Astrocyte (in vitro differentiated cells and primary cell): ENCODE measurements around the gene SAMD5. TPM values are rescaled to one million over a fixed set of nuclear protein-coding genes. Genes with fewer than 3 reads are reported as not detected.

Experiments used
- DNase-seq: peaks from one replicate; pipeline ENCODE4 v3.0.0-alpha.2; 2010; ENCODE audit warnings: low read depth
- FAIRE-seq: peaks from 2 replicates; lab custom pipeline; 2011; peaks lifted over from hg19 to GRCh38; lab: Jason Lieb, UNC
- H2AFZ ChIP-seq: 2 replicates; pipeline ENCODE4 v1.6.0; 2012; ENCODE audit warnings: low read depth, low read length, inconsistent platforms
- H3K27ac ChIP-seq: 2 replicates; pipeline ENCODE4 v1.5.1; 2011; ENCODE audit warnings: low read depth, low read length, inconsistent platforms
- H3K27me3 ChIP-seq: 2 replicates; pipeline ENCODE4 v1.6.0; 2011; ENCODE audit warnings: low read length, inconsistent platforms; ENCODE audit not compliant: insufficient read depth
- H3K36me3 ChIP-seq: 2 replicates; pipeline ENCODE4 v1.5.1; 2011; ENCODE audit warnings: low read length, inconsistent platforms; ENCODE audit not compliant: insufficient read depth
- H3K4me1 ChIP-seq: 2 replicates; pipeline ENCODE4 v1.5.1; 2011; ENCODE audit warnings: low read length, inconsistent platforms; ENCODE audit not compliant: insufficient read depth
- H3K4me2 ChIP-seq: 2 replicates; pipeline ENCODE4 v1.6.0; 2012; ENCODE audit warnings: low read length, inconsistent platforms
- H3K4me3 ChIP-seq: 2 replicates; pipeline ENCODE4 v1.5.1; 2011; ENCODE audit warnings: low read depth, mild to moderate bottlenecking, low read length, inconsistent platforms; ENCODE audit not compliant: insufficient read depth
- H3K79me2 ChIP-seq: 2 replicates; pipeline ENCODE4 v1.6.0; 2012; ENCODE audit warnings: mild to moderate bottlenecking, low read length, inconsistent platforms; ENCODE audit not compliant: insufficient read depth
- H3K9ac ChIP-seq: 2 replicates; pipeline ENCODE4 v1.6.0; 2012; ENCODE audit warnings: mild to moderate bottlenecking, low read length, inconsistent platforms
- H3K9me3 ChIP-seq: 2 replicates; pipeline ENCODE4 v1.5.1; 2012; ENCODE audit warnings: low read depth, mild to moderate bottlenecking, low read length, inconsistent platforms; ENCODE audit not compliant: insufficient read depth
- H4K20me1 ChIP-seq: 2 replicates; pipeline ENCODE4 v1.6.0; 2012; ENCODE audit warnings: low read length, inconsistent platforms; ENCODE audit not compliant: insufficient read depth
- H3K27ac Mint-ChIP-seq: one replicate; pipeline ENCODE4 v1.8.0; 2021; ENCODE audit warnings: mild to moderate bottlenecking, mixed read lengths; ENCODE audit not compliant: unreplicated experiment
- H3K27me3 Mint-ChIP-seq: one replicate; pipeline ENCODE4 v1.8.0; 2021; ENCODE audit warnings: low read depth, mixed read lengths; ENCODE audit not compliant: unreplicated experiment
- H3K36me3 Mint-ChIP-seq: one replicate; pipeline ENCODE4 v1.8.0; 2021; ENCODE audit warnings: low read depth, mixed read lengths; ENCODE audit not compliant: unreplicated experiment
- H3K4me1 Mint-ChIP-seq: one replicate; pipeline ENCODE4 v1.8.0; 2021; ENCODE audit warnings: low read depth, mixed read lengths; ENCODE audit not compliant: unreplicated experiment
- H3K4me3 Mint-ChIP-seq: one replicate; pipeline ENCODE4 v1.8.0; 2021; ENCODE audit warnings: mild to moderate bottlenecking, moderate library complexity, mixed read lengths; ENCODE audit not compliant: unreplicated experiment
- H3K9me3 Mint-ChIP-seq: one replicate; pipeline ENCODE4 v1.8.0; 2021; ENCODE audit warnings: mild to moderate bottlenecking, mixed read lengths; ENCODE audit not compliant: unreplicated experiment
- EZH2 ChIP-seq: IDR thresholded peaks from 2 replicates; pipeline ENCODE4 v1.6.1; 2012; ENCODE audit warnings: mild to moderate bottlenecking, low read length, inconsistent platforms; ENCODE audit not compliant: insufficient read depth
- total RNA-seq: library from RNA; stranded (reverse); gene quantifications from 2 replicates; pipeline ENCODE4 v1.2.1, GENCODE V29; 2021
- TF ChIP-seq, protein P1 (sequence below): IDR thresholded peaks from 2 replicates; pipeline ENCODE4 v1.5.1; 2011; ENCODE audit warnings: low read depth, mild to moderate bottlenecking, inconsistent platforms, low read length, moderate library complexity; ENCODE audit not compliant: insufficient read depth

Gene SAMD5
- total RNA-seq, 1 donor from 2014 or later, result 0.93 TPM

DNA sequence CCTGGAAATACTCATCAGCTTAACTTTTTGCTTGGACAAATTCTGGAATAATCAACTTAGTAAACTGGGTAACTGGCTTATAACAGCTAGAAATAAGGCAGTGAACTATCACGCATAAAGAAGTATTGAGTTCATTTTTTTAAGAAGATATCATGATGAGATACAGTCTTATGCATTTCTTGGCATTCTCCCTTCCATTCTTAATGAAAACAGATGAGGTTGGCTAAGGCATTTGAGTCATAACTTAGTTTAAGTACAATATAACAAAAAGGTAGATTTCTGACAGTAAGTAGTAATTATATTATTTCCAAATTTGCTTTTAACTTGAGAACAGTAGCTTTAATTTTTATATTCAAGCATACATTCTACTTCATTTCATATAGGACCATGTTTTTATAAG lies 56.1 kb downstream of the SAMD5 start:
- H3K9me3 Mint-ChIP-seq, result no peaks in the 10 kb centered on the region
- no peak for FAIRE-seq

DNA sequence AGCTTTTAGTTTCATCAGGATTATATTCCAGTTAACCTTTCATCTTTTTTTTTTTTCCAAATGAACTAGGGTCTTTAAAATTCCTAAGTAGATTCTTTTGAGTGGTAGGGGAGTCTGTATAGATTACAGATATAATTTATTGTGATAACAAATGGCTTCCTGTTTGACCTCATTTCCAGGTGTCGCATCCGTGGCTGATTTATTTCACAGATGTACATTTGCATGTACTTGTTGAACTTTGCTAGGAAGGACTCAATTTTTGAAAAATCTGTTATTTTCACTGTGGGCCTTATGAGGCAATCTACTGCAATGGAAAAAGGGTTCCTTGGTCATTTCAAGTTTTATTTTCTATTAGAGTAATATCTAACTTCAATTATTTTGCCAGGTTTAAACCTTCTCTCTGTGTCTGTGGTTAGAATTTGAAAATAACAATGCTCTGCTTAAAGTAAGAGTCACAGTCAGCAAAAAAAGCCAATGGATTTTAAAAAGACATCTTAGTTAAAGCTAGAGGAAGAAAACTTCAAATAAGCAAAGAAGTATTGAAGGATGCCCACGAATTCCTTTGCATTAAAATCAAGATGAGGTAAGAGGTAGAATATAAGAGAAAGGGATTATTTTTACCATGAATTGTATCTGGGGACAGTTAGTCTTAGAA lies 57.9 kb downstream of the SAMD5 start:
- Histone ChIP-seq H3K27ac (no peak overlapping the region), H3K4me2 (no peak overlapping the region), H3K36me3 (no peaks in the 10 kb centered on the region), H3K27me3 (no peaks in the 10 kb centered on the region), H4K20me1 (no peaks in the 10 kb centered on the region), H3K4me1 (no peaks in the 10 kb centered on the region), H2AFZ (no peak overlapping the region), H3K4me3 (no peak overlapping the region), H3K79me2 (no peaks in the 10 kb centered on the region), H3K9ac (no peak overlapping the region), H3K9me3 (no peaks in the 10 kb centered on the region)
- no peak for DNase-seq
- H3K9me3 Mint-ChIP-seq, result no peaks in the 10 kb centered on the region
- TF ChIP-seq, protein P1, sequence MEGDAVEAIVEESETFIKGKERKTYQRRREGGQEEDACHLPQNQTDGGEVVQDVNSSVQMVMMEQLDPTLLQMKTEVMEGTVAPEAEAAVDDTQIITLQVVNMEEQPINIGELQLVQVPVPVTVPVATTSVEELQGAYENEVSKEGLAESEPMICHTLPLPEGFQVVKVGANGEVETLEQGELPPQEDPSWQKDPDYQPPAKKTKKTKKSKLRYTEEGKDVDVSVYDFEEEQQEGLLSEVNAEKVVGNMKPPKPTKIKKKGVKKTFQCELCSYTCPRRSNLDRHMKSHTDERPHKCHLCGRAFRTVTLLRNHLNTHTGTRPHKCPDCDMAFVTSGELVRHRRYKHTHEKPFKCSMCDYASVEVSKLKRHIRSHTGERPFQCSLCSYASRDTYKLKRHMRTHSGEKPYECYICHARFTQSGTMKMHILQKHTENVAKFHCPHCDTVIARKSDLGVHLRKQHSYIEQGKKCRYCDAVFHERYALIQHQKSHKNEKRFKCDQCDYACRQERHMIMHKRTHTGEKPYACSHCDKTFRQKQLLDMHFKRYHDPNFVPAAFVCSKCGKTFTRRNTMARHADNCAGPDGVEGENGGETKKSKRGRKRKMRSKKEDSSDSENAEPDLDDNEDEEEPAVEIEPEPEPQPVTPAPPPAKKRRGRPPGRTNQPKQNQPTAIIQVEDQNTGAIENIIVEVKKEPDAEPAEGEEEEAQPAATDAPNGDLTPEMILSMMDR, result no peak
- TF ChIP-seq EZH2, result no peak
- FAIRE-seq, result no peak
- no peak overlapping the region for H3K4me3 Mint-ChIP-seq
- H3K27ac Mint-ChIP-seq, result no peak overlapping the region
- H3K4me1 Mint-ChIP-seq, result no peaks in the 10 kb centered on the region
- no peaks in the 10 kb centered on the region for H3K27me3 Mint-ChIP-seq
- H3K36me3 Mint-ChIP-seq, result no peaks in the 10 kb centered on the region

More for the DNA sequence above, 56.1 kb downstream of the SAMD5 start:
- H3K27ac ChIP-seq, result no peak overlapping the region
- no peaks in the 10 kb centered on the region for H3K36me3 Mint-ChIP-seq
- H3K27me3 Mint-ChIP-seq, result no peaks in the 10 kb centered on the region
- no peaks in the 10 kb centered on the region for H3K9me3 ChIP-seq
- H3K4me1 Mint-ChIP-seq, result no peaks in the 10 kb centered on the region
- no peaks in the 10 kb centered on the region for H3K27me3 ChIP-seq
- H3K36me3 ChIP-seq, result no peaks in the 10 kb centered on the region
- TF ChIP-seq, protein P1, result no peak
- no peak for TF ChIP-seq EZH2
- H3K27ac Mint-ChIP-seq, result no peak overlapping the region
- no peak overlapping the region for H2AFZ ChIP-seq
- no peak overlapping the region for H3K4me3 Mint-ChIP-seq
- H3K4me3 ChIP-seq, result no peak overlapping the region
- H4K20me1 ChIP-seq, result no peaks in the 10 kb centered on the region
- peak; percentile 44 for DNase-seq
- H3K4me1 ChIP-seq, result no peaks in the 10 kb centered on the region
- no peak overlapping the region for H3K4me2 ChIP-seq
- H3K79me2 ChIP-seq, result no peaks in the 10 kb centered on the region
- H3K9ac ChIP-seq, result no peak overlapping the region

DNA sequence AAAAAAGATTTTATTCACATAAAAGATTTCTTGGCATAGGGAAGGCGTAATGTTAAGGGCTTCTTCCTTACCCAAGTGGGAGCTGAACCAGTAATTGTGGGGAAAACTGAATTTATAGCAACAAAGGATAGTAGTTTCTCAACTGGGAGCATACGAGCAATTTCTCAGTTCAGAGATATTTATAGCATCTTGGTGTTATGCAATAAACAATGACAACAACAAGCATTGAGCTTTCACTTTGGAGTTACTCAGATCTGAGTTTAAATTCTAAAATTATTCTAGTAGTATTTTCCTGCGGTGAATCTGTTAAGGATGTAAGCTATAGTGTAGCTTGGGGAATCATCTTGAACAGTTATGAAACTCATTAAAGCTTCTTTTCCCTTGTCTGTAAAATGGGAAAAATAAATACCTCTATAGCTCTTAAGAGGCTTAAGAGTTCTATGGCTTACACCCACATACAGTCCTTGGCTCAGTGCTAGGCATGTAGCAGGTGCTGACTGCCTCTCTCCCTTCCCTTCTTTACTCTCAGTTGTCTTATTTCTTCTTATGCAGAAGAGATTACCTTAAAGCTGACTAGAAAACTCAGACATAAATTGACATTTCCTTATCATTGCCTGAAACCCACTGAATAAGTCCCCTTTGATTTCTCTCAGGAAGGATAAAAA lies 58.8 kb downstream of the SAMD5 start:
- H3K79me2 ChIP-seq, result no peaks in the 10 kb centered on the region
- no peaks in the 10 kb centered on the region for H4K20me1 ChIP-seq
- no peak for DNase-seq
- Mint-ChIP-seq H3K27me3 (no peaks in the 10 kb centered on the region), H3K4me3 (no peak overlapping the region), H3K36me3 (no peaks in the 10 kb centered on the region), H3K9me3 (no peaks in the 10 kb centered on the region), H3K4me1 (no peaks in the 10 kb centered on the region), H3K27ac (no peak overlapping the region)
- no peaks in the 10 kb centered on the region for H3K27me3 ChIP-seq
- no peak overlapping the region for H3K9ac ChIP-seq
- H3K36me3 ChIP-seq, result no peaks in the 10 kb centered on the region
- H3K4me1 ChIP-seq, result no peaks in the 10 kb centered on the region
- H2AFZ ChIP-seq, result no peak overlapping the region
- H3K4me2 ChIP-seq, result no peak overlapping the region
- no peak for FAIRE-seq
- no peak overlapping the region for H3K4me3 ChIP-seq
- TF ChIP-seq EZH2, result no peak
- TF ChIP-seq, protein P1, result no peak
- no peaks in the 10 kb centered on the region for H3K9me3 ChIP-seq
- H3K27ac ChIP-seq, result no peak overlapping the region
